ENCODE results near the gene UQCR10.

DNA sequence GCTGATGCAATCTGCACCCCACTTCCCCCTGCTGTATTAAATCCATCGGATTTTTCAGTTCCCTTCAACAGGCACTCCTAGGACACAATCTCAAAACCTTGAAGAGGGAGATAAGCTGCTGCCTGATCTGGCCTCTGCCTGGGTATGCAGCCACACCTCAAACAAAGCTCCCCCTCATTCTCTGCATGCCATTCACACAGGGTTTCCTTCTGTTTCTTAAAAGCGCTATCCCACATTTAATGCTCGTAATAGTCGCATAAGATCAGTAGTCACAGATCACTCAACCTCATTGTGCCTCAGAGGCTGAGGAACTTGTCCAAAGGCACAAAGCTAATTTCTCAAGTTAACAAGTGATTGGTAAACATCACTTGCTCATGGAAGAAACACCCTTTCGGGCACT lies 34.0 kb downstream of the UQCR10 start:
- TF ChIP-seq, protein P1, sequence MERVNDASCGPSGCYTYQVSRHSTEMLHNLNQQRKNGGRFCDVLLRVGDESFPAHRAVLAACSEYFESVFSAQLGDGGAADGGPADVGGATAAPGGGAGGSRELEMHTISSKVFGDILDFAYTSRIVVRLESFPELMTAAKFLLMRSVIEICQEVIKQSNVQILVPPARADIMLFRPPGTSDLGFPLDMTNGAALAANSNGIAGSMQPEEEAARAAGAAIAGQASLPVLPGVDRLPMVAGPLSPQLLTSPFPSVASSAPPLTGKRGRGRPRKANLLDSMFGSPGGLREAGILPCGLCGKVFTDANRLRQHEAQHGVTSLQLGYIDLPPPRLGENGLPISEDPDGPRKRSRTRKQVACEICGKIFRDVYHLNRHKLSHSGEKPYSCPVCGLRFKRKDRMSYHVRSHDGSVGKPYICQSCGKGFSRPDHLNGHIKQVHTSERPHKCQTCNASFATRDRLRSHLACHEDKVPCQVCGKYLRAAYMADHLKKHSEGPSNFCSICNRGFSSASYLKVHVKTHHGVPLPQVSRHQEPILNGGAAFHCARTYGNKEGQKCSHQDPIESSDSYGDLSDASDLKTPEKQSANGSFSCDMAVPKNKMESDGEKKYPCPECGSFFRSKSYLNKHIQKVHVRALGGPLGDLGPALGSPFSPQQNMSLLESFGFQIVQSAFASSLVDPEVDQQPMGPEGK (CRISPR knock-in tag; IDR thresholded peaks at IDR 0.05; ENCODE audit: borderline replicate concordance) = no peak
- TF ChIP-seq RARB (CRISPR knock-in tag; IDR thresholded peaks at IDR 0.05) (no peak), ZNF8 (CRISPR knock-in tag; IDR thresholded peaks at IDR 0.05) (no peak)

Data from SK-N-SH treated with all-trans-retinoic acid at 6 μM for 48 hours (cell line).